ENCODE results near the gene MAN2B2. TPM values are rescaled to one million over a fixed set of nuclear protein-coding genes. Genes with fewer than 3 reads are reported as not detected.
A peak's percentile ranks its signal among the peaks of the same experiment; 100 is the strongest.

Gene MAN2B2
- total and polyA plus RNA-seq, 9 of the 15 experiments (the other 6 are each of a cell fraction or from before 2014, with no cell fraction given), result 0.21 to 8.8 (median 3.7) TPM

DNA sequence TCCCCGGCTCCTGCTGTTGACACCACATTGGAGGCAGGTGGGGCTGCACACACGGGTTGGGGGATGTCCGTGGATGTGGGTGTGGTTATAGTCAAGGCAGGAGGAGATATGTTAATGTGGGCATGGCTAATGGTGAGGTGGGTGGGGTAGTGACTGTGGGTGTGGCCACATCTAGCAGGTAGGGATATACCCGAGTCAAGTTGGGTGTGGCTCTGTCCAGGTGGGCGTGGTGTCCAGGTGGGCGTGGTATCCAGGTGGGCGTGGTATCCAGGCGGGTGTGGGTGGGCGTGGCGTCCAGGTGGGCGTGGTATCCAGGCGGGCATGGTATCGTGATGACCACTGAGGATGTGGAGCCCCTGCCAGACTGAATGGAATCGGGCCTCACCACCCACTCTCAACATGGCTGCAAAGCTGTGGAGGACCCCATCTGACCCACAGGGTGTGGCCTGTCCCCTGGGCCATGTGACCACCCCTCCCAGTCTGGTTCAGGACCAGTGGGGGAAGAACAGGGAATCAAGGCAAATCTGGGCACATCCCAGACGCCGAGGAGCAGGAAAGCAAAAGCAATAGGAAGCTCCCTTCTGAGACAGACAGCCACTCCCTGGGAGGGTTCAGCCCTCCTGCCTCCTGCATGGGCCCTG is 21.0 kb downstream of the MAN2B2 start:
- H3K27ac ChIP-seq (ENCODE audit: extremely low read depth, low read depth, low read length), result no peak overlapping the region
- peak overlapping the region; percentile 60 for H3K4me2 ChIP-seq (ENCODE audit: insufficient read depth, low read length)
- FAIRE-seq, result peak; percentile 98
- WGBS (ENCODE audit: insufficient coverage, low coverage, missing lambda C conversion rate), result 2% methylated on average over 15 of the region's 16 CpGs
- H3K27me3 ChIP-seq (ENCODE audit: control insufficient read depth in 2 of 2, insufficient read depth in 2 of 2, low read length in 2 of 2), result no peaks in the 10 kb centered on the region
- H3K4me3 ChIP-seq, result no peak overlapping the region
- BruUV-seq (replicated peaks), result no TSS peak
- in situ Hi-C loops (cut with MboI) (no loop called here), intact Hi-C loops (cut with micrococcal nuclease) (no loop called here)
- H3K9ac ChIP-seq (ENCODE audit: insufficient read depth in 1 of 2, low read depth in 2 of 2, low read length in 2 of 2), result peak overlapping the region in 1 of 2 experiments; percentile 43; a peak in 1 of 4 replicates
- no peaks in the 10 kb centered on the region for H3K79me2 ChIP-seq (ENCODE audit: control insufficient read depth, insufficient read depth, low read length)
- no peaks in the 10 kb centered on the region for H3K9me3 ChIP-seq (replicated peaks; ENCODE audit: control insufficient read depth, insufficient read depth, low read depth, low read length)
- H3K4me1 ChIP-seq (replicated peaks in 1 of 2; ENCODE audit: control insufficient read depth in 2 of 2, insufficient read depth in 2 of 2, low read length in 2 of 2), result peaks cover 10 to 40% of the 10 kb centered on the region in 2 experiments; a peak in 4 of 5 replicates
- H3K9me1 ChIP-seq (ENCODE audit: control insufficient read depth, insufficient read depth, low read length), result no peaks in the 10 kb centered on the region
- H4K20me1 ChIP-seq (replicated peaks; ENCODE audit: control insufficient read depth, insufficient read depth, low read length), result peaks cover 6% of the 10 kb centered on the region; the same call in 1 of the 2 replicates
- H2AFZ ChIP-seq (ENCODE audit: low read depth, low read length), result no peak overlapping the region
- ChIA-PET POLR2A (interaction anchor here (0.7 kb wide), 1 partner anchor 1178 kb away, joined by 4 read pairs; no protein-coding TSS in a partner anchor), CTCF (ENCODE audit: low intra/inter-chr PET ratio) (interaction anchor here (0.6 kb wide), 1 partner anchor 59 kb away, joined by 3 read pairs; no protein-coding TSS in a partner anchor)
- DNase-seq (ENCODE audit: extremely low read depth in 1 of 4, low spot score in 3 of 4), result peak; percentile 87 to 97 (median 96)
- no peaks in the 10 kb centered on the region; the same call in 2 of the 3 replicates for H3K36me3 ChIP-seq (ENCODE audit: control insufficient read depth, insufficient read depth, low read length)
- peak; percentile 98 for ATAC-seq
- TF ChIP-seq, protein P1, sequence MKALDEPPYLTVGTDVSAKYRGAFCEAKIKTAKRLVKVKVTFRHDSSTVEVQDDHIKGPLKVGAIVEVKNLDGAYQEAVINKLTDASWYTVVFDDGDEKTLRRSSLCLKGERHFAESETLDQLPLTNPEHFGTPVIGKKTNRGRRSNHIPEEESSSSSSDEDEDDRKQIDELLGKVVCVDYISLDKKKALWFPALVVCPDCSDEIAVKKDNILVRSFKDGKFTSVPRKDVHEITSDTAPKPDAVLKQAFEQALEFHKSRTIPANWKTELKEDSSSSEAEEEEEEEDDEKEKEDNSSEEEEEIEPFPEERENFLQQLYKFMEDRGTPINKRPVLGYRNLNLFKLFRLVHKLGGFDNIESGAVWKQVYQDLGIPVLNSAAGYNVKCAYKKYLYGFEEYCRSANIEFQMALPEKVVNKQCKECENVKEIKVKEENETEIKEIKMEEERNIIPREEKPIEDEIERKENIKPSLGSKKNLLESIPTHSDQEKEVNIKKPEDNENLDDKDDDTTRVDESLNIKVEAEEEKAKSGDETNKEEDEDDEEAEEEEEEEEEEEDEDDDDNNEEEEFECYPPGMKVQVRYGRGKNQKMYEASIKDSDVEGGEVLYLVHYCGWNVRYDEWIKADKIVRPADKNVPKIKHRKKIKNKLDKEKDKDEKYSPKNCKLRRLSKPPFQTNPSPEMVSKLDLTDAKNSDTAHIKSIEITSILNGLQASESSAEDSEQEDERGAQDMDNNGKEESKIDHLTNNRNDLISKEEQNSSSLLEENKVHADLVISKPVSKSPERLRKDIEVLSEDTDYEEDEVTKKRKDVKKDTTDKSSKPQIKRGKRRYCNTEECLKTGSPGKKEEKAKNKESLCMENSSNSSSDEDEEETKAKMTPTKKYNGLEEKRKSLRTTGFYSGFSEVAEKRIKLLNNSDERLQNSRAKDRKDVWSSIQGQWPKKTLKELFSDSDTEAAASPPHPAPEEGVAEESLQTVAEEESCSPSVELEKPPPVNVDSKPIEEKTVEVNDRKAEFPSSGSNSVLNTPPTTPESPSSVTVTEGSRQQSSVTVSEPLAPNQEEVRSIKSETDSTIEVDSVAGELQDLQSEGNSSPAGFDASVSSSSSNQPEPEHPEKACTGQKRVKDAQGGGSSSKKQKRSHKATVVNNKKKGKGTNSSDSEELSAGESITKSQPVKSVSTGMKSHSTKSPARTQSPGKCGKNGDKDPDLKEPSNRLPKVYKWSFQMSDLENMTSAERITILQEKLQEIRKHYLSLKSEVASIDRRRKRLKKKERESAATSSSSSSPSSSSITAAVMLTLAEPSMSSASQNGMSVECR (CRISPR knock-in tag; IDR thresholded peaks at IDR 0.05), result 0 out of 2 replicates have a peak, but pooled peaks have one; percentile 18
- peak; percentile 54; the same call in 1 of the 2 replicates for TF ChIP-seq MAX (CRISPR knock-in tag; IDR thresholded peaks at IDR 0.05)
- no peak for TF ChIP-seq CREM (IDR thresholded peaks at IDR 0.05; ENCODE audit: low read depth)
- TF ChIP-seq, protein P2, sequence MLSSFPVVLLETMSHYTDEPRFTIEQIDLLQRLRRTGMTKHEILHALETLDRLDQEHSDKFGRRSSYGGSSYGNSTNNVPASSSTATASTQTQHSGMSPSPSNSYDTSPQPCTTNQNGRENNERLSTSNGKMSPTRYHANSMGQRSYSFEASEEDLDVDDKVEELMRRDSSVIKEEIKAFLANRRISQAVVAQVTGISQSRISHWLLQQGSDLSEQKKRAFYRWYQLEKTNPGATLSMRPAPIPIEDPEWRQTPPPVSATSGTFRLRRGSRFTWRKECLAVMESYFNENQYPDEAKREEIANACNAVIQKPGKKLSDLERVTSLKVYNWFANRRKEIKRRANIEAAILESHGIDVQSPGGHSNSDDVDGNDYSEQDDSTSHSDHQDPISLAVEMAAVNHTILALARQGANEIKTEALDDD (IDR thresholded peaks at IDR 0.05), result no peak; the same call in 1 of the 2 replicates
- TF ChIP-seq PHTF2 (CRISPR knock-in tag; IDR thresholded peaks at IDR 0.05), result no peak
- TF ChIP-seq ZNF551 (CRISPR knock-in tag; IDR thresholded peaks at IDR 0.05), result no peak
- no peak for TF ChIP-seq U2AF1 (optimal IDR thresholded peaks at IDR 0.05; ENCODE audit: low read depth, low read length)
- 0 out of 2 replicates have a peak, but pooled peaks have one; percentile 61 for TF ChIP-seq KLF1 (tag; IDR thresholded peaks at IDR 0.05)
- no peak for TF ChIP-seq ZNF695 (CRISPR knock-in tag; IDR thresholded peaks at IDR 0.05)
- no peak for TF ChIP-seq ASH1L (IDR thresholded peaks at IDR 0.05; ENCODE audit: borderline replicate concordance, low read depth, partially characterized antibody)
- no peak for TF ChIP-seq KDM1A (IDR thresholded peaks at IDR 0.05)
- TF ChIP-seq E2F6 (IDR thresholded peaks at IDR 0.05; ENCODE audit: borderline replicate concordance in 1 of 2, extremely low read depth in 1 of 2, insufficient read depth in 1 of 2, insufficient read length in 1 of 2, low read depth in 1 of 2, low read length in 1 of 2, poor library complexity in 1 of 2, severe bottlenecking in 1 of 2), result no peak
- no peak for TF ChIP-seq SAFB (IDR thresholded peaks at IDR 0.05; ENCODE audit: borderline replicate concordance, low read depth, low read length)
- no peak for TF ChIP-seq MTA2 (IDR thresholded peaks at IDR 0.05; ENCODE audit: low read depth)

All from K562 (cell line).